Adrenal gland (tissue), 5 donors: Measurements from ENCODE around the gene ZC3H18.

ENCODE experiments used
- POLR2A ChIP-seq, 2 donors: fragments of 450-650 bp; IDR thresholded peaks; one replicate each; pipeline ENCODE4 v1.6.1; 2017; ENCODE audit warnings: antibody characterized with exemption in 2 of 2, mild to moderate bottlenecking in 2 of 2, moderate library complexity in 1 of 2
- TF ChIP-seq, protein P1 (sequence below), 6 experiments: fragments of 450-650 bp in 4 of 6; fragments of 200-600 bp in 2 of 6; sonication (generic) in 1 of 6; IDR thresholded peaks; 1 replicate in 5 of 6; 2 replicates in 1 of 6; pipeline versions ENCODE4 v1.5.1 to v1.8.0; 2016 to 2021; ENCODE audit warnings: antibody characterized with exemption in 6 of 6, mild to moderate bottlenecking in 2 of 6, moderate library complexity in 1 of 6
- donor health status: DM: no; HTN: no; CAD: no.

- TF ChIP-seq, protein P1, sequence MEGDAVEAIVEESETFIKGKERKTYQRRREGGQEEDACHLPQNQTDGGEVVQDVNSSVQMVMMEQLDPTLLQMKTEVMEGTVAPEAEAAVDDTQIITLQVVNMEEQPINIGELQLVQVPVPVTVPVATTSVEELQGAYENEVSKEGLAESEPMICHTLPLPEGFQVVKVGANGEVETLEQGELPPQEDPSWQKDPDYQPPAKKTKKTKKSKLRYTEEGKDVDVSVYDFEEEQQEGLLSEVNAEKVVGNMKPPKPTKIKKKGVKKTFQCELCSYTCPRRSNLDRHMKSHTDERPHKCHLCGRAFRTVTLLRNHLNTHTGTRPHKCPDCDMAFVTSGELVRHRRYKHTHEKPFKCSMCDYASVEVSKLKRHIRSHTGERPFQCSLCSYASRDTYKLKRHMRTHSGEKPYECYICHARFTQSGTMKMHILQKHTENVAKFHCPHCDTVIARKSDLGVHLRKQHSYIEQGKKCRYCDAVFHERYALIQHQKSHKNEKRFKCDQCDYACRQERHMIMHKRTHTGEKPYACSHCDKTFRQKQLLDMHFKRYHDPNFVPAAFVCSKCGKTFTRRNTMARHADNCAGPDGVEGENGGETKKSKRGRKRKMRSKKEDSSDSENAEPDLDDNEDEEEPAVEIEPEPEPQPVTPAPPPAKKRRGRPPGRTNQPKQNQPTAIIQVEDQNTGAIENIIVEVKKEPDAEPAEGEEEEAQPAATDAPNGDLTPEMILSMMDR (IDR thresholded peaks at IDR 0.05): no peak
- no peak for TF ChIP-seq POLR2A (IDR thresholded peaks at IDR 0.05)
Measured at GRCh38 chr16:88649195-88649923, 79.2 kb downstream of the ZC3H18 start.
